NCI-H128 (cell line): ENCODE data around the gene CALML3.

Source experiments
- DNase-seq: peaks from one replicate; lab custom pipeline; 2025; ENCODE audit not compliant: unreplicated experiment; lab: John Stamatoyannopoulos, UW

Gene CALML3

GRCh38 chr10:5523796-5524574, 776 bp upstream of the CALML3 start:
- DNase-seq: no peak

DNA sequence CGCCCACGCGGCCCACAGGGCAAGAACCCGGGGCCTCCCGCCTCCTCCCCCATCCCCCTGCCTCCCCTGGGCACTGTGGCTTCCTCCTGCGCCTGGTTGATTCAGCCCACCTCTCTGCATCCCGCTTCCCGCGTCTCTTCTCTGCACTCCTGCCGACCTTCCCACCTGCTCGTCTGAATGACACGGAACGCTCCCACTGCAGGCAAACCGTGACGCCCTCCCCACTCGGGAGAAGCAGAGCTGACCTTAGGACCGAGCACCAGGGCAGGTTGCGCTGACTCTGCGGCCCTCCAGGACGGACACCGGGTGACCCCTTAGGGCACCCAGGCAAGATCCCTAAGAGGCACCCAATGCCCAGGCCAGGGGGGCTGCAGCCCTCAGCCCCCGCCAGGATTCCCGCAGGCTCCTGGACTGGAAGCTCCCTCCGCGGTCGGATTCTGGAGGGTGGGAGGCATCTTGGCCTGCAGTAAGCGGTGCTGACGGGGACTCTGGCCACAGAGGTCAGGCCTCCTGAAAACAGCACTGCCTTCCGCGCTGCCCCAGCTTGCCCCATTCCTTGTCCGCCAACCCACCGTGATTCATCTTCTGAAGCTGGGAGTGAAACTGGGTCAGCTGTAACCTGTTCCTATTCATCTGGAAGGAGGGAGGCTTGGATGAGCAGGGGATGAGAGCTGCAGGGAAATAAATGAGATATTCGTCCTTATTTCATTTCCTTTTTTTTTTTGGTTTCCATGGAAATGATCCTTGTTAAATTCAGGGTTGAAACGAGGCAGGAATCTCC, 990 bp downstream of the CALML3 start:
- DNase-seq: no peak

DNA sequence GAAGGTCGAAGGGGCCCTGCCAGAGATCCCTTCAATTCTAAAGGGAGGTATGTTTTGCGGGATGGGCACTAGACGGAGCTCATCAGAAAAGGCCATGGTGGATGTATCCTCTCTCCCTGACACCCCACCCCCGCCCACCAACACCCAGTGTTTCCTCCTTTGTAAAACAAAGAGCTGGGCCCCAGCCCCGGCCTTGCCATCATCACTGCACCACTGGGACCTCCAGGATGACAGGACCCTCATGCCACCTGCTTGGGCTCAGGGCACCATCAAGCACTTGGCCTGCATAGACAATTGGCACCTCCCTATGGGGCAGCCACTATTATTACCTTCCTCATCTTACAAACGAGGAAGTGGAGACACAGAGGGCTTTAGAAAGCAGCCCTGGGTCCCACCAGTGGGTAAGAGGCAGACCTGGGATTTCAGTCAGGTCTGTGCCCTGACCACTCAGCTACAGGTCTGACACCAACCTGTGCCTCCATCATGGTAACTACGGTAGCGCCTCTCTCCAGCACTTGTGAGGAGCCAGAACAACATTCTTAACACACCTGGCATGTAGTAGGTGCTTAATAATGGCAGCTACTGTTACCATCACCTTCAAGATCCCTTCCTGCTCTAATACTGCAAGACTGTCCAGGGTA, 2.0 kb downstream of the CALML3 start:
- no peak for DNase-seq

DNA sequence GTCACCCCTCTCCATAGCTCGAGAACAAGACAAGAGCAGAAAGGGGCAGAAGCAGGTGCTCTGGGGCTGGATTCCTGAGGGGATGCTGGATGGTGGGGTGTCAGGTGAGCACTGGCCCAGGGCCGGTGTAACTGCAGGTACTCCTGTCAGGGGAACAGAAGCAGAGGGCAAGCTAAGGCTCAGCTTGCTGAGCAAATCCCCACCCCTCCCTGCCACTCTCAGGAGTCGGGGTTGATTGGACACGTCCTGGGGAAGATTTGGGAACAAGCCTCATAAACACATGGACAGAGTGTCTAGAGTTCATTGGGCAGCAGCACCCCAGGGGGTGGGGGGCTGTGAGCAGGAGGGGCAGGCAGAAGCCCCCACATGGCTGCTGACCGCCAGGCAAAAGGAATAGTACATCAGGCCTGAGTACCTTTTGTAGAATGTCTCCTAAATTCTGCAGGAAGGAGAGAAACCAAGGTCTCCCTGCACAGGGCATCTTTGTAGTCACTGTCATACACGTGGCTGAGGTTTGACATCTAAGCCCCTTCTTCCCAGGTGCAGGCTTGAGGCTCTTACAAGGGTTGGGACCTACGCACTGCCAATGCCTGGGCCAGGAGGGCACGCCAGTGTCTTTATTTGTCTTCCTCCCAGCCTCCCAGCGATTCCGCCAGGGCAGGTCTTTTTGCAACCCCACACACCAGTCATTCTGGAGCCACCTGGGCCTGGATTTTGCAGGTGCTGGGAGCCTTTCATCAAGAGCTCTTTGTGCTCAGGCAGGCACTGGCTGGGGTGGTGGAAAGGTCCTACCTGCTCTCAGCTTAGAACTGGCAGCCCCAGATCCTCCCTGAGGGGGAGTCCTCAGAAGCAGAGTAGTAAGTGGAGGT, 2.8 kb downstream of the CALML3 start:
- DNase-seq: no peak

DNA sequence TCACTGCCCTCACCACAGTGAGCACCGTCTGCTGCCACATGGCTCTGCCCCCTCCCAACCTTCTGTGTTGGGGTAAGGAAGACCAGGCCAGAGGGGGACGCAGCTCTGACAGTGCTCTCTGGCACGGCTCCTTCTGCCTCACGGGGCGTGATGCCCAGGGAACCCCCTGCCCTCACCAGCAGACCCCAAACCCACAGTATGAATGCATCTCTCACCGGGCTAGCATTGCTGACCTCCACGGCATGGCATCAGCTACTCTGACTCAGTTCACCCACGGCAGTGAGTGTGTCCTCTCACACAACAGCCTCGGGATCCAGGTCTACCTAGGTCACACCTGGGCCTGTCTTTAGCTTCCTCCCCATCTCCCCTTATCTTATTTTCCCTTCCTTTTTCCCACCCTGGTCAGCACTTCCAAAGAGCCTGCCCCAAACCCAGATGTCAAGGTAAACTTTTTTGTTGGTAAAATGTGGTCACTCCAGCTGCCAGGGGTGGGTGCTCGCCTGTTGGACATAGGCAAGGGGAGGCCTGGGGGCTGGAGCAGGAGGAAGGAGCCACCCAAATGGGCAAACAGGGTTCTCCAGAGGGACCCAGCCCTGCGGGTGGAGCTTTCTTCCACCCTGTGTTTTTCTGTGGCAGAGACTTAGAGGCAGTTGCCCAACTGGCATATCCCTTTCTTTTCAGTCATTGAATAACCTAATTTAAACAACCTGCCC, 4.4 kb downstream of the CALML3 start:
- no peak for DNase-seq

- DNase-seq: no peak
Measured at GRCh38 chr10:5529702-5530411, 5.1 kb downstream of the CALML3 start.

- DNase-seq: no peak
Measured at GRCh38 chr10:5530412-5530806, 5.6 kb downstream of the CALML3 start.

DNA sequence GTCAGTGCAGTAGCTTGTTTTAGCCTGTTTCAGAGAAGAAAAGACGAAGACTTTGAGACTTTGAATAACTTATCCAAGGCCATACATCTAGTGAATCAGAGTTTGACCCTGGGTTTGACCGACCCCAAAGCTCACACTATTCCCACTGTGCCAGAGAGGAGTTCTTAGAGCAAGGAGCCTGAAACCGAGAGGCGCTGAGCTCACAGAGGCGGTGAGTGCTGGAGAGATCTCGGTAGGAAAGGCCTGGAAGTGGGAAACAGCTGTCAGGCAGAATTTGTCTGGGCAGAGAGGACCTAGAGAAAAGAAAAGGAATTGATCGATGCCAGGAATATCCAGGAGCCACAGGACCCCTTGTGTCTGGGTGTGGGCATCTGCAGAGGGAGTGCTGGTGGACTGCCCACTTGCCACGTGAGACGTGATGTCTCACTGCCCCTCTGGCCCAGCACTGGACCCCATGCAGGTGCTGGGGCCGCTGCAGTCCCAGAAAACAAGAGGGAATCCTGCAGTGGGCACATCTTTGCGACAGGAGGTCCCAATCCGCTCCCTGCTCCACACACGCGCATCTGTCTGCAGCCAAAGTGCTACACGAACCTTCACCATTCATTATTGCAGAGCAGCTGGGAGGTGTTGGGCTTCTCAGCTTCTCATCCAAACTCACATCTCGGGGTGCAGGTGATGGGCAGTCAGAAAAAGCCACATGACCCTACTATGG, 6.2 kb downstream of the CALML3 start:
- no peak for DNase-seq

DNA sequence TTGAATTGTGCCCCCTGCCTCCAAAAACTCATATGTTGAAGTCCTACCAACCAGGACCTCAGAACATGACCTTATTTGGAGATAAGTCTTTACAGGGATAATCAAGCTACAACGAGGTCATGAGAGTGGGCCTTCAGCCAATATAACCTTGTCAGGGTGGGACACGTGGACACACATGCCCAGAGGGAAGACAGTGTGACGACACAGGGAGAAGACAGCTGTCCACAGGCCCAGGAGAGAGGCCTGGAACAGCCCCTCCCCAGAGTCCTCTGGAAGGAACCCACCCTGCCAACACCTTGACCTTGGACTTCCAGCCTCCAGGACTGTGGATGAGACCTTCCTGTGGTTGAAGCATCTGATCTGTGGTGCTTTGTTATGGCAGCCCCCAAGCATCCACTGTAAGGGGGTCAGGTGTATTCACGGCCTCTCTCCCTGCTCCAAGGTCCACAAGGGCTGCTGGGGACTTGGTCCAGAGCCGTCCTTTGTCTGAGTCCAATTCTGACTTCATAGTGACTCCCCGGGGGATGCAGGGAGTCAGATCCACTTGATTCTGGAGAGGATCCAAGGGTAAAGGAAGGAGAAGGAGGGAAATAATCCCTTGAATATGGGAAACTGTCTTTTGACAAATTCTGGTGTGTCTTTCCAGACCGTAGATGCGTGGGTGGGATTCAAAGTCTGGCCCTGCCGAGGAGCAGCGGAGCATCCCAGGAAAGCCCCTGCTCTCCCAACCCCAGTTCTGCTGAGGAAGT, 7.0 kb downstream of the CALML3 start:
- DNase-seq: no peak

GRCh38 chr10:5532307-5532605, 7.5 kb downstream of the CALML3 start:
- no peak for DNase-seq

- no peak for DNase-seq
Measured at GRCh38 chr10:5532618-5533097, 7.9 kb downstream of the CALML3 start.

- no peak for DNase-seq
Measured at GRCh38 chr10:5533098-5533731, 8.5 kb downstream of the CALML3 start.

DNA sequence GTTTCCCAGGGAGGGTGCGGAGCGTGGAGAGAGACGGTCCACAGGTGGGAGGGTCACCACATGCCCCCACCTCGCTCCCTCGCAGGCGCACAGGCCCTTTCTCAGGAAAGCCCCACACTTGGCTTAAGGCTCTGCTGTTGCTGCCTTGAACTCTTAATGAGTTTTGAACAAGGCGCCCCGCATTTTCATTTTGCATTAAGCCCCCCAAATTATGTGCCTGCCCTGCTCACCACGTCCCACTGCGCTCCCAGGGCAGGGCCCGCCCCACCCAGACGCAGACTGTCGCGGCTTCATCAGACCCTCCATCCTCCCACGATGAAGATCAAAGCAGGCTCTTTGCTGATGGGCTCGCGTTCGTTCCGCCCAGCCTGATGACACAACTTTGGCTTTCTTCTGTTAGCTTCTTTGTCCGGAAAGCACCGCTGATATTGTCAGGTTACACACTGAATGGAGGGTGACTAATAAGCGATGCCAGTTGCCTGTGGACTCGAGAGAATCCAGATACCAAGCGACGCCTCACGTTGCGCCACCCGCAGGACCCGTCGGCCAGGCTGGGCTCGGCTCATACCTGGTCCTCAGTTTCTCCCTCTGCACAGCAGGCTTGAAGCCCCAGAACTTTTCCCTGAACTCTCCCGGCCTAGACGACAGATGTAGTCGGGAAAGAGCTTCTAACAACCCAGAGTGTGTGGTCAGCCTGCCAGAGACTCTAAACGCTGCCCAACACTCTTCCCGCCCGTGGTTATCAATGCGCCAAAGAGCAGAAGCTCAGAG, 9.5 kb downstream of the CALML3 start:
- no peak for DNase-seq

GRCh38 chr10:5534880-5535856, 10.4 kb downstream of the CALML3 start:
- DNase-seq: no peak

DNA sequence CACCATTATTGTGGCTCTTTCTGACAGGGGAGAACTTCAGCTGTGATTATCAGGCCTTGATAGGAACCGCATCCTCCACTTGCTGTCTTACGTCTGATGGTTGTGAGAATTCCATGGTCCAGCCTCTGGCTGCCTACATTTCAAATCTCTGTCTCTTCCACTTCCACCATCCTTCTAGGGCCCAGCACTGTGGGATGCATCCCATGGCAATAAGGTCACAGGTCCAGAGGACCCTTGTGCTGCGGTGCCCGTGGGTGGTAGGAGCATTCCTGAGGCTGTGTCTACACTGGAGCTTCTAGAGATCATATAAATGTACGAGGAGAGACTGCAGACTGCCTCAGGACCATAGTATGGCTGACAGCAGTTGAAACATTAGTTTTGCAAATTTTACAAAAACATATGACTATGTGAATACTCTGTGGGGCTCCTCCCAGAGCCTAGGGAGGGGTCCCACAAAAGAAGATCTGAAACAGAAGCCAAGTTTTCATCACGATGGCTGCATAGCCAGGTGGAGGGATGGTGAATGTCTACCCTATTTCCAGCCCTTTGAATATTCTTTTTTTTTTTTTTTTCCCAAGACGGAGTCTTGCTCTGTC, 11.8 kb downstream of the CALML3 start:
- DNase-seq: no peak

GRCh38 chr10:5537684-5538083, 12.9 kb downstream of the CALML3 start:
- DNase-seq: no peak
